Suprapubic skin (tissue), 4 donors: ENCODE data around the gene ADAMTS17. TPM values are rescaled to one million over a fixed set of nuclear protein-coding genes. Genes with fewer than 3 reads are reported as not detected.
"Not testable (repeated sequence)": the region's sequence is repeated elsewhere in the genome, so short reads cannot be mapped to it uniquely, and the experiment has no call there.

Experiments used
- DNase-seq, 2 donors: peaks; one replicate each; pipeline ENCODE4 v3.0.0-alpha.2; 2019; ENCODE audit warnings: low spot score in 2 of 2
- H3K27ac ChIP-seq: fragments of 200-600 bp; sonication (generic); one replicate; pipeline ENCODE4 v1.5.1; 2019
- H3K27me3 ChIP-seq: fragments of 200-600 bp; sonication (generic); one replicate; pipeline ENCODE4 v1.5.1; 2019
- H3K36me3 ChIP-seq: fragments of 200-600 bp; sonication (generic); one replicate; pipeline ENCODE4 v1.5.1; 2019
- H3K4me1 ChIP-seq: fragments of 200-600 bp; sonication (generic); one replicate; pipeline ENCODE4 v1.5.1; 2019
- H3K4me3 ChIP-seq: fragments of 200-600 bp; sonication (generic); one replicate; pipeline ENCODE4 v1.5.1; 2019; ENCODE audit warnings: mild to moderate bottlenecking
- H3K9me3 ChIP-seq: fragments of 200-600 bp; sonication (generic); one replicate; pipeline ENCODE4 v1.5.1; 2019
- EP300 ChIP-seq: sonication (generic); formaldehyde crosslinking; IDR thresholded peaks from one replicate; pipeline ENCODE4 v1.6.1; 2017; ENCODE audit warnings: antibody characterized with exemption
- POLR2A ChIP-seq, 2 donors: fragments of 450-650 bp; IDR thresholded peaks; one replicate each; pipeline ENCODE4 v1.6.1; 2017; ENCODE audit warnings: antibody characterized with exemption in 2 of 2, mild to moderate bottlenecking in 2 of 2, moderate library complexity in 2 of 2
- POLR2AphosphoS5 ChIP-seq, 3 donors: sonication (generic); formaldehyde crosslinking; IDR thresholded peaks; one replicate each; pipeline ENCODE4 v1.6.1; 2017; ENCODE audit warnings: antibody characterized with exemption in 3 of 3
- WGBS: methylation state at CpG from one replicate; pipeline ENCODE4 v1.1.5; 2018; 5-methylcytosine and 5-hydroxymethylcytosine counted together
- total RNA-seq, 4 donors: library from RNA; depleted of rRNA; stranded (reverse); fragments of >200 nt; gene quantifications; one replicate each; pipeline ENCODE4 v1.1.0, GENCODE V29; 2016
- TF ChIP-seq, protein P1 (sequence below), 2 donors: fragments of 200-600 bp in 1 of 2; fragments of 450-650 bp in 1 of 2; sonication (generic) in 1 of 2; IDR thresholded peaks; one replicate each; pipeline ENCODE4 v1.5.1; 2016 to 2019; ENCODE audit warnings: antibody characterized with exemption in 2 of 2, mild to moderate bottlenecking in 1 of 2, moderate library complexity in 1 of 2

The ADAMTS17 gene
- total RNA-seq, 4 donors from 2014 or later = 4.2 to 12.3 (median 6.3) TPM

GRCh38 chr15:99930696-99931095 lies 411.1 kb downstream of the ADAMTS17 start:
- H3K27ac ChIP-seq = no peak overlapping the region
- peaks cover 11% of the 10 kb centered on the region for H3K27me3 ChIP-seq
- no peaks in the 10 kb centered on the region for H3K9me3 ChIP-seq
- peaks cover 11% of the 10 kb centered on the region for H3K4me1 ChIP-seq
- no peak overlapping the region for H3K4me3 ChIP-seq
- TF ChIP-seq, protein P1, sequence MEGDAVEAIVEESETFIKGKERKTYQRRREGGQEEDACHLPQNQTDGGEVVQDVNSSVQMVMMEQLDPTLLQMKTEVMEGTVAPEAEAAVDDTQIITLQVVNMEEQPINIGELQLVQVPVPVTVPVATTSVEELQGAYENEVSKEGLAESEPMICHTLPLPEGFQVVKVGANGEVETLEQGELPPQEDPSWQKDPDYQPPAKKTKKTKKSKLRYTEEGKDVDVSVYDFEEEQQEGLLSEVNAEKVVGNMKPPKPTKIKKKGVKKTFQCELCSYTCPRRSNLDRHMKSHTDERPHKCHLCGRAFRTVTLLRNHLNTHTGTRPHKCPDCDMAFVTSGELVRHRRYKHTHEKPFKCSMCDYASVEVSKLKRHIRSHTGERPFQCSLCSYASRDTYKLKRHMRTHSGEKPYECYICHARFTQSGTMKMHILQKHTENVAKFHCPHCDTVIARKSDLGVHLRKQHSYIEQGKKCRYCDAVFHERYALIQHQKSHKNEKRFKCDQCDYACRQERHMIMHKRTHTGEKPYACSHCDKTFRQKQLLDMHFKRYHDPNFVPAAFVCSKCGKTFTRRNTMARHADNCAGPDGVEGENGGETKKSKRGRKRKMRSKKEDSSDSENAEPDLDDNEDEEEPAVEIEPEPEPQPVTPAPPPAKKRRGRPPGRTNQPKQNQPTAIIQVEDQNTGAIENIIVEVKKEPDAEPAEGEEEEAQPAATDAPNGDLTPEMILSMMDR (IDR thresholded peaks at IDR 0.05) = no peak
- TF ChIP-seq POLR2A (IDR thresholded peaks at IDR 0.05) = no peak
- no peak for TF ChIP-seq EP300
- no peak for TF ChIP-seq POLR2AphosphoS5 (IDR thresholded peaks at IDR 0.05)
- H3K36me3 ChIP-seq = no peaks in the 10 kb centered on the region
- DNase-seq = no peak
- 67% methylated on average over 1 of the region's 1 CpG for WGBS

DNA sequence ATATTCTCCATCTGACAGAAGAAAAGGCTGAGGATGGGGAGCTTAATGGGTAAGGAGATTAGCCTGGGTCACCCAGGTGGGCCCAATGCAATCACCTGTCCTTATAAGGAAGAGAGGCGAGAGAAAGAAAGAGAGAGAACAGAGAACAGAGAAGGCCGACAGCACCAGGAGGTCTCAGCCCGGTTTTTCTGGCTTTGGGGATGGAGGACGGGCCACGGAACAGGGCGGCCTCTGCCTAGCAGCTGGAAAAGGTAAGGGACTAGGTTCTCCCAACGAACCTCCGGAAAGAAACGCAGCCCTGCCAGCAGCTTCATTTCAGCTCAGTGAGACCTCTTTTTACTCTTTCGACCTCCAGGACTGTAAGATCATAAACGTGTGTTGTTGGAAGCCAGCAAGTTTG lies 412.5 kb downstream of the ADAMTS17 start:
- DNase-seq = no peak
- Histone ChIP-seq H3K27me3 (peaks cover 7% of the 10 kb centered on the region), H3K4me1 (peaks cover 12% of the 10 kb centered on the region), H3K36me3 (no peaks in the 10 kb centered on the region), H3K27ac (no peak overlapping the region), H3K9me3 (no peaks in the 10 kb centered on the region), H3K4me3 (no peak overlapping the region)
- 93% methylated on average over 11 of the region's 11 CpGs for WGBS
- TF ChIP-seq POLR2A (IDR thresholded peaks at IDR 0.05) = no peak
- no peak for TF ChIP-seq EP300
- TF ChIP-seq POLR2AphosphoS5 (IDR thresholded peaks at IDR 0.05) = no peak
- TF ChIP-seq, protein P1 (IDR thresholded peaks at IDR 0.05) = no peak

- DNase-seq = peak; percentile 88 to 90
- H3K9me3 ChIP-seq = no peaks in the 10 kb centered on the region
- no peaks in the 10 kb centered on the region for H3K36me3 ChIP-seq
- peak overlapping the region; percentile 32 for H3K27ac ChIP-seq
- 19% methylated on average over 13 of the region's 38 CpGs for WGBS
- H3K4me1 ChIP-seq = peaks cover 12% of the 10 kb centered on the region
- TF ChIP-seq POLR2A (IDR thresholded peaks at IDR 0.05) = no peak
- no peak for TF ChIP-seq EP300
- peak in 2 of 3 donors; percentile 6 to 14 for TF ChIP-seq POLR2AphosphoS5 (IDR thresholded peaks at IDR 0.05)
- TF ChIP-seq, protein P1 (IDR thresholded peaks at IDR 0.05) = peak; percentile 40 to 70
- H3K4me3 ChIP-seq = peak overlapping the region; percentile 43
- H3K27me3 ChIP-seq = peaks cover 4% of the 10 kb centered on the region
Measured at GRCh38 chr15:99928429-99928981, 413.3 kb downstream of the ADAMTS17 start.

DNA sequence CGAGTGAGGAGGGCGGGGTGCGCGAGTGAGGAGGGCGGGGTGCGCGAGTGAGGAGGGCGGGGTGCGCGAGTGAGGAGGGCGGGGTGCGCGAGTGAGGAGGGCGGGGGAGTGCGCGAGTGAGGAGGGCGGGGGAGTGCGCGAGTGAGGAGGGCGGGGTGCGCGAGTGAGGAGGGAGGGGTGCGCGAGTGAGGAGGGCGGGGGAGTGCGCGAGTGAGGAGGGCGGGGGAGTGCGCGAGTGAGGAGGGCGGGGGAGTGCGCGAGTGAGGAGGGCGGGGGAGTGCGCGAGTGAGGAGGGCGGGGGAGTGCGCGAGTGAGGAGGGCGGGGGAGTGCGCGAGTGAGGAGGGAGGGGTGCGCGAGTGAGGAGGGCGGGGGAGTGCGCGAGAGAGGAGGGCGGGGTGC lies 415.2 kb downstream of the ADAMTS17 start:
- peaks cover 12% of the 10 kb centered on the region for H3K4me1 ChIP-seq
- not testable (repeated sequence) for H3K27me3 ChIP-seq, DNase-seq, H3K9me3 ChIP-seq, H3K36me3 ChIP-seq, H3K27ac ChIP-seq
- H3K4me3 ChIP-seq = peak overlapping the region; percentile 46
- no CpG with 5 or more reads among the region's 48 CpGs for WGBS

DNA sequence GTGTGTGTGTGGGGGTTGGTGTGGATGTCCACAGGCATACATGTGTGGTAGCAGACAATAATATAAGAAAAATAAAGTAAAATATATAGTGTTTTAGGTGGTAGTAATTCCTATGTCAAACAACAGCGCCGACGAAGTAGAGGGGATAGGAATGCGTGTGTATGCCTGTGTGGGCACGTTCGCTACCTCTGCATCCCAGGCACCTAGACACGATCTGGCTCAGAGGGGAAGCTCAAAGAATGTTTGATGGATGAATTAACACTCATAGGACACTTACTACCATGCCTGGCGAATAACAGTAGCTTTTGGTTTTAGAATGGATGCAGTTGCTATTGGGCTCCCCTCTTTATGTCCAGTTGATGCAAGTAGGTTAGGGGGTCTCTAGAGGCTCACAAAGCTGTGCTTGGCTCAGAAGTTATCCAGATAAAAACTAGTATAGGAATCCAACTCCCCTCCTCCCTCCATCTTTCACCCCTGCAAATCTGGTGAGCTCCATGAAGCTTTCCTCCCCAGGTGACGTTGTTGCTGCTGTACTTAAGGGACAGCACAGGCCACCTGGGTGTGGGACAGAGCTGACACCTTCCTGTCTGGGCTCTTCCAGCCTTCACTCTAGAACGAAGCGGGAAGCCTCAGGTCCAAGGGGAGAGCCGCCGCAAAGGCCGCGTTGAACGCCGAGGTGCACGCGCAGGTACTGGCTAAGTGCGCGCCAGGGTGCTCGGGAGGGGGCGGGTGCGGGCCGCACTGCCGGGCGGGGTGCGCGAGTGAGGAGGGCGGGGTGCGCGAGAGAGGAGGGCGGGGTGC lies 415.9 kb downstream of the ADAMTS17 start:
- H3K36me3 ChIP-seq = no peaks in the 10 kb centered on the region
- H3K9me3 ChIP-seq = no peaks in the 10 kb centered on the region
- H3K27me3 ChIP-seq = no peaks in the 10 kb centered on the region
- peak in 1 of 2 donors; percentile 92 for DNase-seq
- H3K4me3 ChIP-seq = peak overlapping the region; percentile 46
- peak overlapping the region; percentile 64 for H3K27ac ChIP-seq
- TF ChIP-seq, protein P1 (IDR thresholded peaks at IDR 0.05) = no peak
- TF ChIP-seq POLR2AphosphoS5 (IDR thresholded peaks at IDR 0.05) (no peak), EP300 (no peak), POLR2A (IDR thresholded peaks at IDR 0.05) (no peak)
- WGBS = 11% methylated on average over 29 of the region's 33 CpGs
- H3K4me1 ChIP-seq = peaks cover 12% of the 10 kb centered on the region
